H1 (cell line): Measurements from ENCODE around the gene IL17REL. TPM values are rescaled to one million over a fixed set of nuclear protein-coding genes. Genes with fewer than 3 reads are reported as not detected.

Experiments used
- BACH1 ChIP-seq: IDR thresholded peaks from 2 replicates; pipeline ENCODE4 v1.6.1; 2012; ENCODE audit warnings: low read length, improper control_type of control experiment
- polyA plus RNA-seq, 7 experiments: library from polyadenylated mRNA; depleted of rRNA in 3 of 7; stranded (reverse) in 5 of 7; unstranded in 2 of 7; fragments of >200 nt in 5 of 7; fragments of 200-250 nt in 2 of 7; gene quantifications; 1 replicate in 5 of 7; 2 replicates in 1 of 7; 4 replicates in 1 of 7; pipeline versions ENCODE4 v1.2.1 to v1.2.3, GENCODE V29; 2011 to 2013; ENCODE audit warnings: missing spikeins in 2 of 7, mixed read lengths in 2 of 7
- total RNA-seq: library from RNA; stranded (reverse); fragmentation: NEBNext Ultra II Directional; extraction: Animal tissue kit (Norgen Biotek cat#: 25700); gene quantifications from 2 replicates; pipeline ENCODE4 v1.2.1, GENCODE V29; 2021

The IL17REL gene
- total and polyA plus RNA-seq, 2 of the 8 experiments (the other 6 are each of a cell fraction or from before 2014, with no cell fraction given): 0.15 to 0.20 TPM

DNA sequence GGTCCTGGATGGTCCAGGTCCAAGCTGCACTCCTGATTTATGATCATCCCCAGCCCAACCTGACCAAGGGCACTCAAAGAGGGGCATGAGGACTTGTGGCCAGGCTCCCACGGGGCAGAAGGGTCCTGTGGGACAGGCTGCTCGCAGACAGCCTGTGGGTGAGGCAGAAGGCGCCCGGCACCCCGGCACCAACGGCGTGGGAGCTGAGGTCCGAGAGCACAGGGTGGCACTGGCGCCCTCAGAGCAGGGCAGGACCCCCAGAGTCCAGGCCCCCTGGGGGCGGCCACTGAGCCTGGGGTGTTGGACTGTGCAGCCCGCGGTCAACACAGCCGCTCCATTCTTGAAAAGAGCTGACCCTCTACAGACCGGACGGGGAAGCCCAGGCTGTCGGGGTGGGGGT lies 3.3 kb downstream of the IL17REL start (continued):
- TF ChIP-seq BACH1: no peak
